RWPE2 (cell line): ENCODE data around the gene ZNF423.

Source experiments
- ATAC-seq: fragments of 200-7000 bp; cut with Tn5 transposase; 3 replicates; pipeline ENCODE4 v1.9.1; 2021; ENCODE audit warnings: low read depth
- DNase-seq: peaks from one replicate; pipeline ENCODE4 v3.0.0-alpha.2; 2020; ENCODE audit warnings: low spot score
- H3K27ac ChIP-seq: fragments of 450-650 bp; 2 replicates; pipeline ENCODE4 v1.5.1; 2017; ENCODE audit warnings: mild to moderate bottlenecking; ENCODE audit not compliant: poor library complexity, severe bottlenecking
- H3K27me3 ChIP-seq: fragments of 250-450 bp; sonication (Bioruptor Pico); 2 replicates; pipeline ENCODE4 v1.5.1; 2021; ENCODE audit warnings: mild to moderate bottlenecking, moderate library complexity; ENCODE audit not compliant: insufficient read depth, poor library complexity, severe bottlenecking
- H3K36me3 ChIP-seq: fragments of 250-450 bp; sonication (Bioruptor Pico); 2 replicates; pipeline ENCODE4 v1.5.1; 2020; ENCODE audit warnings: low read depth, mild to moderate bottlenecking, moderate library complexity
- H3K4me1 ChIP-seq: fragments of 250-450 bp; sonication (Bioruptor Pico); 2 replicates; pipeline ENCODE4 v1.5.1; 2021; ENCODE audit warnings: mild to moderate bottlenecking, moderate library complexity; ENCODE audit not compliant: insufficient read depth, poor library complexity, severe bottlenecking
- H3K4me3 ChIP-seq: fragments of 250-450 bp; sonication (Bioruptor Pico); 2 replicates; pipeline ENCODE4 v1.5.1; 2021; ENCODE audit warnings: mild to moderate bottlenecking, moderate library complexity; ENCODE audit not compliant: severe bottlenecking
- H3K9me3 ChIP-seq: fragments of 250-450 bp; sonication (Bioruptor Pico); 2 replicates; pipeline ENCODE4 v1.5.1; 2021; ENCODE audit warnings: mild to moderate bottlenecking, moderate library complexity; ENCODE audit not compliant: severe bottlenecking
- CTCF ChIP-seq: fragments of 450-650 bp; IDR thresholded peaks from one replicate; pipeline ENCODE4 v1.5.1; 2017; ENCODE audit warnings: mild to moderate bottlenecking, moderate library complexity; ENCODE audit not compliant: poor library complexity, severe bottlenecking

The ZNF423 gene

GRCh38 chr16:49467540-49468372 lies 388.2 kb downstream of the ZNF423 start:
- DNase-seq (no peak), ATAC-seq (no peak)
- Histone ChIP-seq H3K36me3 (no peaks in the 10 kb centered on the region), H3K27ac (no peak overlapping the region), H3K9me3 (no peaks in the 10 kb centered on the region), H3K27me3 (peaks cover 4% of the 10 kb centered on the region), H3K4me1 (no peaks in the 10 kb centered on the region), H3K4me3 (no peak overlapping the region)
- TF ChIP-seq CTCF, result no peak

GRCh38 chr16:49466881-49467280 lies 389.0 kb downstream of the ZNF423 start:
- H3K27ac ChIP-seq, result no peak overlapping the region
- ATAC-seq (no peak), DNase-seq (no peak)
- no peaks in the 10 kb centered on the region for H3K4me1 ChIP-seq
- H3K4me3 ChIP-seq, result no peak overlapping the region
- TF ChIP-seq CTCF, result no peak
- no peaks in the 10 kb centered on the region for H3K9me3 ChIP-seq
- peaks cover 4% of the 10 kb centered on the region for H3K27me3 ChIP-seq
- H3K36me3 ChIP-seq, result no peaks in the 10 kb centered on the region

- Histone ChIP-seq H3K36me3 (no peaks in the 10 kb centered on the region), H3K27me3 (peaks cover 4% of the 10 kb centered on the region), H3K4me1 (no peaks in the 10 kb centered on the region), H3K4me3 (no peak overlapping the region), H3K9me3 (no peaks in the 10 kb centered on the region), H3K27ac (no peak overlapping the region)
- ATAC-seq, result no peak
- no peak for DNase-seq
- TF ChIP-seq CTCF, result no peak
Measured at GRCh38 chr16:49466529-49466831, 389.4 kb downstream of the ZNF423 start.

GRCh38 chr16:49465661-49466528 lies 390.0 kb downstream of the ZNF423 start:
- no peaks in the 10 kb centered on the region for H3K4me1 ChIP-seq

More at GRCh38 chr16:49465661-49466528, 390.0 kb downstream of the ZNF423 start:
- no peaks in the 10 kb centered on the region for H3K9me3 ChIP-seq
- ATAC-seq, result no peak
- H3K27ac ChIP-seq, result no peak overlapping the region
- DNase-seq, result no peak
- no peaks in the 10 kb centered on the region for H3K36me3 ChIP-seq
- H3K27me3 ChIP-seq, result peaks cover 4% of the 10 kb centered on the region
- no peak for TF ChIP-seq CTCF
- H3K4me3 ChIP-seq, result no peak overlapping the region
